DND-41 (cell line): ENCODE measurements around the gene HAPLN3.

ENCODE experiments used
- ATAC-seq: fragments of 200-7000 bp; cut with Tn5 transposase; 3 replicates; pipeline ENCODE4 v1.9.1; 2021; ENCODE audit warnings: low read depth; ENCODE audit not compliant: insufficient read depth
- DNase-seq: peaks from one replicate; pipeline ENCODE4 v3.0.0-alpha.2; 2020
- H2AFZ ChIP-seq: 2 replicates; pipeline ENCODE4 v1.6.0; 2012; ENCODE audit warnings: low read depth, low read length
- H3K27ac ChIP-seq: 2 replicates; pipeline ENCODE4 v1.5.1; 2012; ENCODE audit warnings: low read length, inconsistent platforms
- H3K27me3 ChIP-seq: fragments of 200-600 bp; sonication (generic); 2 replicates; pipeline ENCODE4 v1.6.0; 2012; ENCODE audit warnings: low read length, mild to moderate bottlenecking, inconsistent platforms; ENCODE audit not compliant: insufficient read depth, poor library complexity
- H3K36me3 ChIP-seq: 2 replicates; pipeline ENCODE4 v1.5.1; 2012; ENCODE audit warnings: low read length, inconsistent platforms; ENCODE audit not compliant: insufficient read depth
- H3K4me1 ChIP-seq: 2 replicates; pipeline ENCODE4 v1.5.1; 2012; ENCODE audit warnings: mild to moderate bottlenecking, low read length; ENCODE audit not compliant: insufficient read depth
- H3K4me2 ChIP-seq: 2 replicates; pipeline ENCODE4 v1.6.0; 2012; ENCODE audit warnings: mild to moderate bottlenecking, moderate library complexity, low read length, inconsistent platforms; ENCODE audit not compliant: insufficient read depth
- H3K4me3 ChIP-seq, 2 experiments: fragments of 200-600 bp in 1 of 2; shearing (Covaris generic) in 1 of 2; 2 replicates each; pipeline ENCODE4 v1.5.1; 2012 to 2016; ENCODE audit warnings: inconsistent platforms in 2 of 2, low read length in 2 of 2, mild to moderate bottlenecking in 2 of 2, low read depth in 1 of 2, moderate library complexity in 1 of 2
- H3K79me2 ChIP-seq: 2 replicates; pipeline ENCODE4 v1.6.0; 2012; ENCODE audit warnings: low read length, inconsistent platforms; ENCODE audit not compliant: insufficient read depth
- H3K9ac ChIP-seq: 2 replicates; pipeline ENCODE4 v1.6.0; 2012; ENCODE audit warnings: low read depth, mild to moderate bottlenecking, inconsistent platforms, low read length, moderate library complexity
- H3K9me3 ChIP-seq: 2 replicates; pipeline ENCODE4 v1.5.1; 2012; ENCODE audit warnings: low read length, moderate library complexity, mild to moderate bottlenecking, inconsistent platforms; ENCODE audit not compliant: insufficient read depth, severe bottlenecking
- H4K20me1 ChIP-seq: 2 replicates; pipeline ENCODE4 v1.6.0; 2012; ENCODE audit warnings: low read length; ENCODE audit not compliant: insufficient read depth
- CTCF ChIP-seq: IDR thresholded peaks from 2 replicates; pipeline ENCODE4 v1.5.1; 2012; ENCODE audit warnings: borderline replicate concordance, low read length, moderate library complexity, mild to moderate bottlenecking; ENCODE audit not compliant: poor library complexity, severe bottlenecking; ENCODE audit errors: extremely low read depth
- EZH2 ChIP-seq: IDR thresholded peaks from 3 replicates; pipeline ENCODE4 v1.6.1; 2012; ENCODE audit warnings: borderline replicate concordance, low read depth, mild to moderate bottlenecking, moderate library complexity, low read length, inconsistent platforms; ENCODE audit not compliant: severe bottlenecking

HAPLN3 gene

GRCh38 chr15:88873786-88874185, 21.6 kb downstream of the HAPLN3 start:
- Histone ChIP-seq H3K79me2 (no peaks in the 10 kb centered on the region), H3K27me3 (peaks cover 4% of the 10 kb centered on the region), H3K27ac (no peak overlapping the region), H3K9me3 (no peaks in the 10 kb centered on the region), H3K4me2 (no peak overlapping the region), H2AFZ (no peak overlapping the region), H3K9ac (no peak overlapping the region), H3K4me3 (no peak overlapping the region), H3K4me1 (no peaks in the 10 kb centered on the region), H3K36me3 (no peaks in the 10 kb centered on the region), H4K20me1 (no peaks in the 10 kb centered on the region; the same call in 1 of the 2 replicates)
- DNase-seq (no peak), ATAC-seq (no peak)
- no peak for TF ChIP-seq EZH2
- TF ChIP-seq CTCF, result no peak

DNA sequence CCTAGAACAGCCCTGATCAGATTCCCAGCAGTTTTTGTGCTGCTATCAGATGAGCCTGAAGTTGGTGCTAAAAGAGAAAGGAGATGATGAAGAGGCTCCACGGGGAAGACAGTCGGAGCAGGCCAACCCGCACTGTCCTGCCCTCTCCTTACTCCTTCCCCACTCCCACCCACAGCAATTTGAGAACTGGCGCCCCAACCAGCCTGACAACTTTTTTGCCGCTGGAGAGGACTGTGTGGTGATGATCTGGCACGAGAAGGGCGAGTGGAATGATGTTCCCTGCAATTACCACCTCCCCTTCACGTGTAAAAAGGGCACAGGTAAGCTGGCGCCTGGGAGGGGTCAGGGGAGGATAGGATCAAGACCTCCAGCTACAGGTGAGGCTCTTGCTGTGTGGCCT, 22.6 kb downstream of the HAPLN3 start:
- Histone ChIP-seq H3K27me3 (peaks cover 4% of the 10 kb centered on the region), H2AFZ (no peak overlapping the region)
- TF ChIP-seq CTCF (no peak), EZH2 (no peak)

DNA sequence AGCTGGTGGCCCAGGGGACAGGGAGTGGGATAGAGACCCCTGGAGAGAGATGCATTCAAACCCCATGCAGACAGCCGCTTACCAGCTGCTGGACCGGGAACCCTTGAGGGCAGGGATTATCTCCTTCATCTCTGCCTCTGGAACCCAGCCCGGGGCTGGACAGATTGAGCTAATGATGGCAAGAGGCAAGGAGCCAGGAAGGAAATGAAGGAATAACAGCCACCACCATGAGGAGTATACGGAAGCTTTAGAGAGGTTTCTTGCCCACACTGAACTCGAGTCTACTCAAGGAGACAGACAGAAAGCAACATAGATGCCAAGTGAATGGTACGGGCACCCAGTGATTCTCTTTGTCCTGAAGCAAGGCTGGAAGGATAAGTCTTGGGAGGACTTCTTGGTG, 23.2 kb downstream of the HAPLN3 start:
- H3K9ac ChIP-seq, result no peak overlapping the region
- no peak overlapping the region for H2AFZ ChIP-seq
- H3K27me3 ChIP-seq, result peaks cover 4% of the 10 kb centered on the region
- no peaks in the 10 kb centered on the region for H3K36me3 ChIP-seq
- H3K27ac ChIP-seq, result no peak overlapping the region
- no peak for ATAC-seq
- H4K20me1 ChIP-seq, result no peaks in the 10 kb centered on the region; the same call in 1 of the 2 replicates
- H3K4me2 ChIP-seq, result no peak overlapping the region
- H3K79me2 ChIP-seq, result no peaks in the 10 kb centered on the region
- DNase-seq, result no peak
- H3K4me1 ChIP-seq, result no peaks in the 10 kb centered on the region
- no peak overlapping the region for H3K4me3 ChIP-seq
- TF ChIP-seq EZH2 (no peak), CTCF (no peak)
- H3K9me3 ChIP-seq, result no peaks in the 10 kb centered on the region

More for the DNA sequence above, 22.6 kb downstream of the HAPLN3 start:
- Histone ChIP-seq H3K4me1 (no peaks in the 10 kb centered on the region), H3K9me3 (no peaks in the 10 kb centered on the region), H3K27ac (no peak overlapping the region), H4K20me1 (no peaks in the 10 kb centered on the region; the same call in 1 of the 2 replicates), H3K79me2 (no peaks in the 10 kb centered on the region), H3K4me2 (no peak overlapping the region), H3K9ac (no peak overlapping the region), H3K4me3 (no peak overlapping the region), H3K36me3 (no peaks in the 10 kb centered on the region)
- ATAC-seq (no peak), DNase-seq (no peak)

GRCh38 chr15:88871313-88871712, 24.0 kb downstream of the HAPLN3 start:
- H3K9me3 ChIP-seq, result no peaks in the 10 kb centered on the region
- H3K36me3 ChIP-seq, result no peaks in the 10 kb centered on the region
- DNase-seq, result no peak
- H3K4me3 ChIP-seq, result no peak overlapping the region
- no peaks in the 10 kb centered on the region for H3K79me2 ChIP-seq
- H3K4me2 ChIP-seq, result no peak overlapping the region
- ATAC-seq, result no peak
- no peak overlapping the region for H3K27ac ChIP-seq
- H4K20me1 ChIP-seq, result no peaks in the 10 kb centered on the region; the same call in 1 of the 2 replicates
- H3K27me3 ChIP-seq, result peaks cover 4% of the 10 kb centered on the region
- no peaks in the 10 kb centered on the region for H3K4me1 ChIP-seq
- no peak overlapping the region for H2AFZ ChIP-seq
- H3K9ac ChIP-seq, result no peak overlapping the region
- TF ChIP-seq CTCF, result no peak
- TF ChIP-seq EZH2, result no peak
